ENCODE measurements around the gene MOB2. TPM values are rescaled to one million over a fixed set of nuclear protein-coding genes. Genes with fewer than 3 reads are reported as not detected.

MOB2 gene
- polyA plus RNA-seq, 1 experiment: 61.3 TPM

GRCh38 chr11:1529774-1530173 is 43.2 kb upstream of the MOB2 start:
- H3K36me3 ChIP-seq (ENCODE audit: control insufficient read depth, insufficient read depth, low read length): peaks cover 1% of the 10 kb centered on the region; the same call in 1 of the 2 replicates
- CTCF ChIA-PET: interaction anchor here (1.0 kb wide), 1 partner anchor 14 kb away, joined by 4 read pairs; no protein-coding TSS in a partner anchor
- no peak for TF ChIP-seq CTCF (IDR thresholded peaks at IDR 0.05; ENCODE audit: insufficient read depth, low read depth, low read length)
- no peaks in the 10 kb centered on the region for H3K27me3 ChIP-seq (ENCODE audit: control insufficient read depth, insufficient read depth, low read length)
- no peak for DNase-seq (ENCODE audit: low read depth)
- H3K4me3 ChIP-seq (ENCODE audit: low read depth, low read length): no peak overlapping the region
- POLR2A ChIA-PET: no interaction called here

- H3K4me3 ChIP-seq (ENCODE audit: low read depth, low read length): no peak overlapping the region
- no peak for TF ChIP-seq CTCF (IDR thresholded peaks at IDR 0.05; ENCODE audit: insufficient read depth, low read depth, low read length)
- no peaks in the 10 kb centered on the region for H3K27me3 ChIP-seq (ENCODE audit: control insufficient read depth, insufficient read depth, low read length)
- ChIA-PET POLR2A (no interaction called here), CTCF (no interaction called here)
- H3K36me3 ChIP-seq (ENCODE audit: control insufficient read depth, insufficient read depth, low read length): peaks cover 1% of the 10 kb centered on the region; the same call in 1 of the 2 replicates
- no peak for DNase-seq (ENCODE audit: low read depth)
Measured at GRCh38 chr11:1529286-1529685, 42.7 kb upstream of the MOB2 start.

GRCh38 chr11:1528710-1529109 is 42.1 kb upstream of the MOB2 start:
- Histone ChIP-seq H3K36me3 (ENCODE audit: control insufficient read depth, insufficient read depth, low read length) (peaks cover 3% of the 10 kb centered on the region), H3K4me3 (ENCODE audit: low read depth, low read length) (no peak overlapping the region), H3K27me3 (ENCODE audit: control insufficient read depth, insufficient read depth, low read length) (no peaks in the 10 kb centered on the region)
- DNase-seq (ENCODE audit: low read depth): no peak
- no peak for TF ChIP-seq CTCF (IDR thresholded peaks at IDR 0.05; ENCODE audit: insufficient read depth, low read depth, low read length)
- ChIA-PET POLR2A (no interaction called here), CTCF (no interaction called here)

GRCh38 chr11:1526785-1527184 is 40.2 kb upstream of the MOB2 start:
- Histone ChIP-seq H3K27me3 (ENCODE audit: control insufficient read depth, insufficient read depth, low read length) (no peaks in the 10 kb centered on the region), H3K36me3 (ENCODE audit: control insufficient read depth, insufficient read depth, low read length) (peaks cover 3% of the 10 kb centered on the region), H3K4me3 (ENCODE audit: low read depth, low read length) (no peak overlapping the region)
- no peak for DNase-seq (ENCODE audit: low read depth)
- POLR2A ChIA-PET: no interaction called here
- CTCF ChIA-PET: interaction anchor here (2.1 kb wide), 1 partner anchor 11 kb away, joined by 6 read pairs; no protein-coding TSS in a partner anchor
- TF ChIP-seq CTCF (IDR thresholded peaks at IDR 0.05; ENCODE audit: insufficient read depth, low read depth, low read length): no peak

- H3K4me3 ChIP-seq (ENCODE audit: low read depth, low read length): no peak overlapping the region
- CTCF ChIA-PET: interaction anchor here (1.5 kb wide), 1 partner anchor 9 kb away, joined by 5 read pairs; no protein-coding TSS in a partner anchor
- POLR2A ChIA-PET: no interaction called here
- H3K36me3 ChIP-seq (ENCODE audit: control insufficient read depth, insufficient read depth, low read length): peaks cover 3% of the 10 kb centered on the region
- TF ChIP-seq CTCF (IDR thresholded peaks at IDR 0.05; ENCODE audit: insufficient read depth, low read depth, low read length): no peak
- DNase-seq (ENCODE audit: low read depth): no peak
- H3K27me3 ChIP-seq (ENCODE audit: control insufficient read depth, insufficient read depth, low read length): no peaks in the 10 kb centered on the region
Measured at GRCh38 chr11:1523779-1524178, 37.2 kb upstream of the MOB2 start.

Measured in BJ (cell line).